Sciatic nerve (tissue), 2 donors: Measurements from ENCODE around the gene SLC17A6. TPM values are rescaled to one million over a fixed set of nuclear protein-coding genes. Genes with fewer than 3 reads are reported as not detected.
A peak's percentile ranks its signal among the peaks of the same experiment; 100 is the strongest.

Experiments used
- ATAC-seq: fragments of 200-7000 bp; cut with Tn5 transposase; one replicate; pipeline ENCODE4 v1.9.1; 2020; ENCODE audit warnings: mild to moderate bottlenecking, moderate library complexity
- DNase-seq: peaks from one replicate; pipeline ENCODE4 v3.0.0-alpha.2; 2020; ENCODE audit warnings: low spot score
- intact Hi-C: fragments of 100-400 bp; cut with DNase I; formaldehyde crosslinking; loops from one replicate; pipeline ENCODE4 v1.14.2; 2022
- total RNA-seq: library from RNA; stranded (reverse); fragmentation: NEBNext Ultra II Directional; extraction: Animal tissue kit (Norgen Biotek cat#: 25700); gene quantifications from one replicate; pipeline ENCODE4 v1.2.1, GENCODE V29; 2021
- donor health status: DM: no; HTN: no; CAD: no.
- donor health status: DM: no; HTN: no; CAD: no.

The SLC17A6 gene
- not detected for total RNA-seq

GRCh38 chr11:22337596-22338485 lies at the start of gene SLC17A6:
Gene SLC17A6, plus strand, starts transcription at chr11:22338381. Its CDS starts 153 bp downstream, at chr11:22338534.
- DNase-seq (no peak), ATAC-seq (no peak)
- intact Hi-C loops, result no loop called here

- intact Hi-C loops, result loop anchor here (10.0 kb wide), 1 partner anchor 1658 kb away; no protein-coding TSS in a partner anchor
- ATAC-seq (no peak), DNase-seq (no peak)
These were observed 35.8 kb upstream of the SLC17A6 start for GRCh38 chr11:22302368-22302767.

- ATAC-seq, result no peak
- intact Hi-C loops, result loop anchor here (10.0 kb wide), 1 partner anchor 1660 kb away; no protein-coding TSS in a partner anchor
These were observed 33.7 kb upstream of the SLC17A6 start for GRCh38 chr11:22304337-22304961.

GRCh38 chr11:22317656-22318055 lies 20.5 kb upstream of the SLC17A6 start:
- DNase-seq, result no peak
- intact Hi-C loops, result no loop called here
- no peak for ATAC-seq

More at GRCh38 chr11:22304337-22304961, 33.7 kb upstream of the SLC17A6 start:
- DNase-seq, result no peak

GRCh38 chr11:22331771-22332170 lies 6.4 kb upstream of the SLC17A6 start:
- ATAC-seq (no peak), DNase-seq (no peak)
- intact Hi-C loops, result no loop called here

GRCh38 chr11:22336587-22336986 lies 1.6 kb upstream of the SLC17A6 start:
- intact Hi-C loops, result no loop called here
- DNase-seq (no peak), ATAC-seq (no peak)

GRCh38 chr11:22339611-22340010 lies 1.4 kb downstream of the SLC17A6 start:
- intact Hi-C loops, result no loop called here
- DNase-seq (no peak), ATAC-seq (no peak)

GRCh38 chr11:22340235-22340634 lies 2.1 kb downstream of the SLC17A6 start:
- ATAC-seq (no peak), DNase-seq (no peak)
- intact Hi-C loops, result no loop called here

- no peak for DNase-seq
- intact Hi-C loops, result no loop called here
- ATAC-seq, result no peak
These were observed 2.8 kb downstream of the SLC17A6 start for GRCh38 chr11:22340701-22341587.

GRCh38 chr11:22341588-22341931 lies 3.4 kb downstream of the SLC17A6 start:
- no peak for ATAC-seq
- intact Hi-C loops, result no loop called here
- DNase-seq, result no peak

GRCh38 chr11:22342211-22343031 lies 4.2 kb downstream of the SLC17A6 start:
- no peak for ATAC-seq
- intact Hi-C loops, result no loop called here
- DNase-seq, result no peak

GRCh38 chr11:22343032-22343324 lies 4.8 kb downstream of the SLC17A6 start:
- ATAC-seq (no peak), DNase-seq (no peak)
- intact Hi-C loops, result no loop called here

GRCh38 chr11:22343371-22344032 lies 5.3 kb downstream of the SLC17A6 start:
- no peak for DNase-seq
- intact Hi-C loops, result no loop called here
- ATAC-seq, result peak; percentile 10

GRCh38 chr11:22344081-22344480 lies 5.9 kb downstream of the SLC17A6 start:
- intact Hi-C loops, result no loop called here
- ATAC-seq, result no peak

GRCh38 chr11:22346282-22346681 lies 8.1 kb downstream of the SLC17A6 start:
- ATAC-seq, result no peak
- DNase-seq, result no peak
- intact Hi-C loops, result no loop called here

More at GRCh38 chr11:22344081-22344480, 5.9 kb downstream of the SLC17A6 start:
- DNase-seq, result no peak

GRCh38 chr11:22347857-22348487 lies 9.8 kb downstream of the SLC17A6 start:
- DNase-seq (no peak), ATAC-seq (no peak)
- intact Hi-C loops, result no loop called here

- ATAC-seq (no peak), DNase-seq (no peak)
- intact Hi-C loops, result no loop called here
These were observed 11.3 kb downstream of the SLC17A6 start for GRCh38 chr11:22349491-22349890.

GRCh38 chr11:22359295-22359694 lies 21.1 kb downstream of the SLC17A6 start:
- ATAC-seq (no peak), DNase-seq (no peak)
- intact Hi-C loops, result no loop called here
